WERI-Rb-1 (cell line): ENCODE results near the gene BICD2.
A peak's percentile ranks its signal among the peaks of the same experiment; 100 is the strongest.

Experiments
- DNase-seq: peaks from one replicate; pipeline ENCODE4 v3.0.0-alpha.2; 2020
- H3K27ac ChIP-seq: fragments of 250-450 bp; sonication (Bioruptor Pico); 2 replicates; pipeline ENCODE4 v1.5.1; 2020; ENCODE audit warnings: mild to moderate bottlenecking, moderate library complexity
- H3K27me3 ChIP-seq: fragments of 250-450 bp; sonication (Bioruptor Pico); 2 replicates; pipeline ENCODE4 v1.5.1; 2021; ENCODE audit warnings: mild to moderate bottlenecking, low read depth, moderate library complexity; ENCODE audit not compliant: insufficient read depth, severe bottlenecking
- H3K36me3 ChIP-seq: fragments of 250-450 bp; sonication (Bioruptor Pico); 2 replicates; pipeline ENCODE4 v1.5.1; 2020; ENCODE audit warnings: mild to moderate bottlenecking, moderate library complexity
- H3K4me3 ChIP-seq: 2 replicates; pipeline ENCODE4 v1.5.1; 2011; ENCODE audit warnings: low read depth, mild to moderate bottlenecking, control low read depth, low read length
- H3K9me3 ChIP-seq: fragments of 250-450 bp; sonication (Bioruptor Pico); 2 replicates; pipeline ENCODE4 v1.5.1; 2021; ENCODE audit warnings: mild to moderate bottlenecking, moderate library complexity; ENCODE audit not compliant: severe bottlenecking
- CTCF ChIP-seq: IDR thresholded peaks from 2 replicates; pipeline ENCODE4 v1.5.1; 2011; ENCODE audit warnings: low read depth, mild to moderate bottlenecking, control low read depth, inconsistent platforms, low read length

The BICD2 gene

GRCh38 chr9:92718086-92719001, 46.3 kb downstream of the BICD2 start:
- Histone ChIP-seq H3K36me3 (peaks cover 95% of the 10 kb centered on the region), H3K9me3 (no peaks in the 10 kb centered on the region), H3K27ac (no peak overlapping the region; the same call in 1 of the 2 replicates), H3K4me3 (no peak overlapping the region), H3K27me3 (no peaks in the 10 kb centered on the region)
- TF ChIP-seq CTCF: no peak
- no peak for DNase-seq

GRCh38 chr9:92717201-92718085, 47.2 kb downstream of the BICD2 start:
- peaks cover 100% of the 10 kb centered on the region for H3K36me3 ChIP-seq
- peak overlapping the region; percentile 74 for H3K27ac ChIP-seq
- H3K4me3 ChIP-seq: no peak overlapping the region
- H3K9me3 ChIP-seq: no peaks in the 10 kb centered on the region
- H3K27me3 ChIP-seq: no peaks in the 10 kb centered on the region
- no peak for TF ChIP-seq CTCF
- no peak for DNase-seq

DNA sequence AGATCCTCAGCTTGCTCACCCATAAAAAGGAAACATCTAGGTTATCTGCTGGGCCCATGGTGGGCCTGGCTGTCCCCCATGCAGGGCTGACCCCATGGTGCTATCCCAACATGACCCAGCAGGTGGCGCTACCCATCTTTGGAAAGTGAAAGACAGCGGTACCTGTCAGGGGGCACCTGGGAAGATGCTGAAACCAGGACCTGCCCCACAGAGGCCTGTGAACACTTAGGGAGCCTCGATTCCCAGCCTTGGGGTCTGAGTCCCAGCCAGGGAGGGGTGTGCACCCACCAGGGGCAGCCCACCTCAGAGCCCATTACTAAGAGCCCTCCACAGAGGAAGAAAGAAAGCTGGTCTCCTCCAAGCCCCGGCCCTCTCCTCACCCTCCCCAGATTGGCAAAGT, 48.1 kb downstream of the BICD2 start:
- H3K27me3 ChIP-seq: no peaks in the 10 kb centered on the region
- TF ChIP-seq CTCF: peak; percentile 82
- H3K27ac ChIP-seq: peak overlapping the region; percentile 74
- no peaks in the 10 kb centered on the region for H3K9me3 ChIP-seq
- no peak overlapping the region for H3K4me3 ChIP-seq
- peak; percentile 88 for DNase-seq
- H3K36me3 ChIP-seq: peaks cover 95% of the 10 kb centered on the region

GRCh38 chr9:92715488-92716231, 49.0 kb downstream of the BICD2 start:
- peak overlapping the region; percentile 74 for H3K27ac ChIP-seq
- peaks cover 94% of the 10 kb centered on the region for H3K36me3 ChIP-seq
- no peaks in the 10 kb centered on the region for H3K27me3 ChIP-seq
- no peaks in the 10 kb centered on the region for H3K9me3 ChIP-seq
- no peak overlapping the region for H3K4me3 ChIP-seq
- DNase-seq: peak; percentile 72
- TF ChIP-seq CTCF: no peak

- peak overlapping the region; percentile 74 for H3K27ac ChIP-seq
- H3K36me3 ChIP-seq: peaks cover 92% of the 10 kb centered on the region
- peak; percentile 33 for DNase-seq
- H3K9me3 ChIP-seq: no peaks in the 10 kb centered on the region
- H3K27me3 ChIP-seq: no peaks in the 10 kb centered on the region
- no peak overlapping the region for H3K4me3 ChIP-seq
- no peak for TF ChIP-seq CTCF
Observed at GRCh38 chr9:92714787-92715487, 49.7 kb downstream of the BICD2 start.
